HG02943 (cell line): ENCODE measurements around the gene CPNE6.

Source experiments
- ATAC-seq: cut with Tn5 transposase; IDR thresholded peaks from one replicate; pipeline ENCODE4 v1.9.1; 2021; ENCODE audit warnings: mild to moderate bottlenecking, low read depth, moderate library complexity; ENCODE audit not compliant: unreplicated experiment

The CPNE6 gene

DNA sequence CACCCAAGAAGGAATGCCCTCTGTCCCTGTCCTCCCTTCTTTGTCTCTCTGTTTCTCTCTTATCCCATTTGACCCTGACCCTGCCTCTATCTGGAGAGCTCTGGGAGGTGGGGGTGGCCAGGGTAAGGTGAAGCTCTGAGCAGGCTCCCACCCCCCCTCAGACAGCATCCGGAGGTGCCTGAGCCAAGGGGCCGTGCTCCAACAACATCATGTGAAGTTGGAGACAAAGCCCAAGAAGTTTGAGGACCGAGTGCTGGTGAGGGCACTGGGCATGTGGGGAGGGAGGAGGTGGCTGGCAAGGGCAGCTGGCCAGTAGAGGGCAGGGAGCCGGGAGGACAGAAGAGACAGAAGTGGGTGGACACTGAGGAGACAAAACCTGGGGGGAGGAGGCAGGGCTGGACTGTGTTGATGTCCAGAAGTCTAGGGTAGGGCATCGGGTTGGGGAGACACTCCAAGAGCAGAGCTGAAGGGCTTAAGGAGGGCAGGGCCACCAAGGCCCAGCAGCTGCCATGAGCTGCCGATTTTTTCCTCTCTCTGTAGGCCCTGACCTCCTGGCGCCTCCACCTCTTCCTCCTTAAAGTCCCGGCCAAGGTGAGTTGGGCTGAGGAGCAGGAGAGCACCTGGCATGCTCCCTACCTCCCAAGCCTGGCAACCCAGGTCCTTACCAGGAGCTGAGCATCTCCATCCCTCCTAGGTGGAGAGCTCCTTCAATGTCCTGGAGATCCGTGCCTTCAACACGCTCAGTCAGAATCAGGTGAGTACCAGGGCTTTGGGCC, 17.6 kb upstream of the CPNE6 start:
- ATAC-seq = no peak

DNA sequence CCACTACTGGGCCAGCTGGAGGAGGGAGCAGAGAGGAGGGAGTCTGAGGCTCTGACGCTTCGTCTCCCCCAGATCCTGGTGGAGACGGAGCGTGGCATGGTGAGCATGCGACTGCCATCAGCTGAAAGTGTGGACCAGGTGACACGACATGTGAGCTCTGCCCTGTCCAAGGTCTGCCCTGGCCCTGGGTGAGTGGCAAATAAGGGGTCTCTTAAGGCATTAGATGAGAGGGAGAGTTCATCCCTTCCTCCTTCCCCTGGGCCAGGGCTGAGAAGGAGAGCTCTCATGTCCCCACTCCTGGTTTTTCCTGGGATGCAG, 17.1 kb upstream of the CPNE6 start:
- ATAC-seq = no peak

DNA sequence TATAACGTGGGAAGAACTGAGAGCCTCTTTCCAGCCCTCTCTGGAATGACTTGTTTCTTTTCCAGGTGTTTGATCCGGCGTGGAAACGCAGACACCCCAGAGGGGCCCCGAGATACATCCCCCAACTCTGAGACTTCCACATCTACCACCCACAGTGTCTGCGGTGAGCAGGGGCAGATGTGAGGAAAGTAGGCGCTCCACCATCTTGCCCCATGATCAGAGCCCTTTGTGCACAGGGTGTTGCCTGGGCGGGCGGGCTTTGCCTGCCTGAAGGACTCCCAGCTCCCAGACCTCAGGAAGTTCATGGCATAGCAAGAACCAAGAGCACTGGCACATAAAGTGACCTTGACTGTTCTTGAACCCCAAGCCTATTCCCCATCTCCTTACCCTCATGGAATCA, 16.7 kb upstream of the CPNE6 start:
- no peak for ATAC-seq

DNA sequence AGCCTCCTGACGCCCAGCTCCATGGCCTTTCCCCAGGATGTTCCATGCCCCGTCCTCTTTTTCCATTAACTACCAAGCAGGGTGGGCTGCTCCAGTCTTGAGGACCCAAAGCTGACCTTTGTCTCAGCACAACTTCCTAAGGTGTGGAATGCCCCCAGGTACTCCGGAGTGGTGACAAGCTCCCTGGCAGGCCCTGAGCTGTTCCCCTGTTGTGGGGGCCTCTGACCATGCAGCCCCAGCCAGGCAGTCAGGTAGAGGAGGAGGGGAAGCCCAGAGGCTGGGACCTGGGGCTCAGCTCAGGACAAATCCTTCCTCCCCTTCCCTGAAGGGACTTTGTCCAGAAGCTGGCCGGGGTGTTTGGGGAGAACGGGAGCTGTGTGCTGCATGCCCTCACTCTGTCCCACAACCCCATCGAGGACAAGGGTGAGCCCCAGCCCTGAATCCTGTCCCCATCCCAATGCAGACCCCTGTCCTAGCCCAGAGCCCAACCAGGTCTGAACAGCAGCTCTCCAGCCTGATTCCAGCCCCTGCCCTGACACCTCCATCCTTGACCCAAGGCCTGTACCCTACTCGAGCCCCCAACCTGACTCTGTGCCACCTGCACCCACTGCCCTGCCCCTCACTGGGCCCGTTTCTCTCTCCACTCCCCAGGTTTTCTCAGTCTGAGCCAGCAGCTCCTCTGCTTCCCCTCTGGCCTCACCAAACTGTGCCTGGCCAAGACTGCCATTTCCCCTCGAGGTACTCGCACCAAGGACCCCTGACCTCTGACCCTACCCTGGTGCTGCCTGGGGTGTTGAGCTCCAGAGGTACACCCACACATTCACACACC, 15.2 kb upstream of the CPNE6 start:
- ATAC-seq = no peak

DNA sequence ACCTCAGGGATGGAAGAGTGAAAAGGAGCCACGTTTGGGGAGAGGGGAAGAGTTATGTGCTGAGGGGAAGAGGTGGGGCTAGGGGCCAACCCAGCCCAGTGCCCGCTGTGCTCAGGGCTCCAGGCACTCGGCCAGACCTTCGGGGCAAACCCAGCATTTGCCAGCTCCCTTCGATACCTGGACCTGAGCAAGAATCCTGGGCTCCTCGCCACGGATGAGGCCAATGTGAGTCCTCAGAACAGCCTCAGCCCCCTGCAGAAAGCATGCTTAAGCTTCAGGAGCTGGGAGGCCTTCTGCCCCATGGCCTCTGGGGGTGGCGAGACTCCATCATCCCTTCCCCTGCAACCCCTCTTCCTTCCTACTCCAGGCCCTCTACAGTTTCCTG, 14.6 kb upstream of the CPNE6 start:
- ATAC-seq = no peak

DNA sequence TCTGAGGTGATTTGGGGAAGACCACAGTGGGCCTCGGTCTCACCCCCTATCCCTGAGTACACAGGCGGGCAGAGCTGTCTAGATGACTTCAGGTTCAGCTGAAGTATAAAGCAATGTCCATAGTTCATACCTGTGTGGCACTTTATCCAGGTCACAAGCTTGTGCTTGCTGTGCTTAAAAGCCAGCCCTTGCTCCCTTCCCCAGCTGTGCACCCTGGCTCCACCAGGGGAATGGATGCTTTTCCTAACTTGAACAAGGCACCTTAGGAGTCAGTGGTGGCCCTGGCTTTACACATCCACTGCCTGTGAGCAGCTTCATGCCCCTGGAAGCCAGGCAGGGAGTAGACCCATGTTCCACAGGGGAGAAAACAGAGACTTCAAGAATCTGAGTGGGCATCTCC, 14.1 kb upstream of the CPNE6 start:
- no peak for ATAC-seq

DNA sequence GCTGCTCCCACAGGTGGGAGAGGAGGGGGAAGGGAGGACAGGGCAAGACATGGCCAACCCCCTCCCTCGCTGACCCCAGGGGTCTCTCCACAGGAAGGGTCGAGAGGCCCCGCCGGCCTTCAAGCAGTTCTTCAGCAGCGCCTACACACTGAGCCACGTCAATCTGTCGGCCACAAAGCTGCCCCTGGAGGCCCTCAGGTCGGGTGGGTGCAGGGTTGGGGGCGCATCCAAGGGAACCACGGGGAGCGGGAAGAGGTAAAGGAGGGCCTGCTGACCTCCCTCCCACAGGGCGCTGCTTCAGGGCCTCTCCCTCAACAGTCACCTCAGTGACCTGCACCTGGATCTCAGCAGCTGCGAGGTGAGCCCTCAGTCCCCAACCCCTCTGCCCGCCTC, 13.5 kb upstream of the CPNE6 start:
- no peak for ATAC-seq

DNA sequence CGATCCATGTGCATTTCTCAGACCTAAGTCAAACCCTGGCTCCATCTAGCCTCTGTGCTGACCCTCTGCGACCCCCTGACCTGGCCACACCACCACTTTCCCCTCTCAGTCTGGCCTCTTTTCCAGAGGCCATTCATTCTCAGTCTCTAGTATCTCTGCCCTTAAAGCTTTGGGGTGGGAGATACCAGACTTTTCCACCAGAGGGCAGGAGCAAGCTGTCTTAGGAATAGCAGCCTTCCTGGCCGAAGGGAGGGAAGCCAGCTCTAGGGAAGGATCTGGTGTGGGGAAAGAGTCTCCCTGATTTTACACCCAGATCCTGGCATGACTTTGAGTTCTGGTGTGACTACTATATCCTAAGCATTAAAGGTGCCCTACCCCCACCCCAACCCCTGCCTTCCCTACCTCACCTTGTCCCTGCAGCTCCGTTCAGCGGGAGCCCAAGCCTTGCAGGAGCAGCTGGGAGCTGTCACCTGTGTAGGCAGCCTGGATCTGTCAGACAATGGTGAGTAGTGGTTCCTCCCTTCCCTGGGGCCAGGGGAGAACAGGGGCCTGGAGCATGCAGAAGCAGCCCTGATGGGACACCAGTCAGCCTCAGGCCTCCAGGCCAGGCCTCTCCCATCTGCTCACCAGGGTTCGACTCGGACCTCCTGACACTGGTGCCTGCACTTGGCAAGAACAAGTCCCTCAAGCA, 13.0 kb upstream of the CPNE6 start:
- no peak for ATAC-seq

DNA sequence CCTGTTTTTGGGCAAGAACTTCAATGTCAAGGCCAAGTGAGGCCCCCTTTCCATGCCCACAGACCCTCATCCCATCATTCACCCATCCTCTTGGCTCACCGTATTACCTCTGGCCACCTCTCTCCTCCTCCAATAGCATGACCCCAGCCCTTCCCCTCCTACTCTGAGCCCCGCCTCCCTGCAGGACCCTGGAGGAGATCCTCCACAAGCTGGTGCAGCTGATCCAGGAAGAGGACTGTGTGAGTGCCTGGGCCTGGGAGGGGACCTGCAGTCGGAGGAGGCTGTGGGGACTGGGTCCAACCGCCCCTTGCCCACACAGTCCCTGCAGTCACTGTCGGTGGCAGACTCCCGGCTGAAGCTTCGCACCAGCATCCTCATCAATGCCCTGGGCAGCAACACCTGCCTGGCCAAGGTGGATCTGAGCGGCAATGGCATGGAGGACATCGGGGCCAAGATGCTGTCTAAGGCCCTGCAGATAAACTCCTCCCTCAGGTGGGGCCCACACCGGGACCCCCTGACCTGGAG, 12.3 kb upstream of the CPNE6 start:
- no peak for ATAC-seq

DNA sequence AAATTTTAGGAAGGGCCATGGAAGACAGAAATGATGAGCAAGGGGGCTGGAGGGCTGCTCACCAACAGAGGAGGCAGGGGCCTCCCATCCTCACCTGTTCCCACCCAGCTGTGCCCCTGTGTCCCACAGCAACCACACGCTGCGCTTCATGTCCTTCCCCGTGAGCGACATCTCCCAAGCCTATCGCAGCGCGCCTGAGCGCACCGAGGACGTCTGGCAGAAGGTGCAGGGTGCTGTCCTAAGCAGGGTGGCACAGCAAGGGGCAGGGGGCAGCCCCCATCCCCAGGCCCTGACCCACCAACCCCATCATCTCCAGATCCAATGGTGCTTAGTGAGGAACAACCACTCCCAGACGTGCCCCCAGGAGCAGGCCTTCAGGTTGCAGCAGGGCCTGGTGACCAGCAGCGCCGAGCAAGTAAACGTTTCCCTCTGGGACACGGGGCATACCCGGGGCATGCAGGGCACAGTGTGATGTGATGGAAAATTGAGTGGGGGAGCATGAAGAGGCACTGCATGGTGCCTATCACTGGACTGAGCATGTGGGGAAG, 11.4 kb upstream of the CPNE6 start:
- ATAC-seq = no peak

DNA sequence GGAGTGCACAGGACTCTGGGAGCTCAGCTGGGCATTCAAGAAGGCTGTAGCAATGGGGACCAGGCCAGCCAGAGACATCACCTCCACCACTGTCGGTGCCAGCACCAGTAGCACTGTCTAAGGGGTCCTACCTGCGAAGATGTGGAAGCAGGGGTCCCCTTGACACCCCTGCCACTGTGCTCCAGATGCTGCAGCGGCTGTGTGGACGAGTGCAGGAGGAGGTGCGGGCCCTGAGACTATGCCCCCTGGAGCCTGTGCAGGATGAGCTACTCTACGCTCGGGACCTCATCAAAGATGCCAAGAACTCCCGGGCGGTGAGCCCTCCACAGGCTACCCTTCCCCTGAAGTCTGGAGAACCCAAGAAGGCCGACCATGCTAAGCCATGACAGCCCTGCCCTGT, 10.9 kb upstream of the CPNE6 start:
- no peak for ATAC-seq

DNA sequence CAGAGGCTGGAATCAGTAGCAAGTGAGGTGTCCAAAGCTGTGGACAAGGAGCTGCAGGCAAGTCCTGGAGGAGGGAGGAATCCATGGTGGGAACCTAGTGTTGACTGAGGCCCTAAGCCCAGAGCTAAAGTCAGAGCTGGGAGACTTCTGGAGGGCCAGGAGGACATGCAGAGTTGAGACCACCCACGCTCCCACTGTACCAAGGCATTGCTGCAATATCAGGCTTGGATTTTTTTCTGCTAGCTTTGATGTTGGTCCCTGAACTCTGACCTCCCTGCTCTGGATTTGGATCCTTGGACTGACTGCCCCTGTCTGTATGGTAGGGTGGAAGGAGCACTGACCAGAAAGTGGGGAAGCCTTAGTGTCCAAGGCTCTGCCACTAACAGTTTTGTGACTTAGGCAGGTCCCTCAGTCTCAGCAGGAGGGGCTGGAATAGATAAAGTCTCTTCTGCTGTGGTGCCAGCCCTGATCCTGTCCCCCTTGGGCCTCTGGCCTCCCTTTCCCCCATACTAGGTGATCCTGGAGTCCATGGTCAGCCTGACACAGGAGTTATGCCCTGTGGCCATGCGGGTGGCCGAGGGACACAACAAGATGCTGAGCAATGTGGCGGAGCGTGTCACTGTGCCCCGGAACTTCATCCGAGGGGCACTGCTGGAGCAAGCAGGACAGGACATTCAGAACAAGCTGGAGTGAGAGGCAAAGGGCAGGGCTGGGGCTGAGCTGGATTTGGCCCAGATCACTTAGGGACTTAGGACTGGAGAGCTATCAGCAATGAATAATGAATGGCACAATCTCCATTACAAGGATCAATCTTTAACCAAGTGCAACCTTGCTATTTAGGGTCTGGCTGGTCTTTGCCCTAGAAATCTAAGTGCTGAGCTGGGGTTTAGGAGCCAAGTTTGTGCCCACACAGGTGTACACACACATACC, 10.1 kb upstream of the CPNE6 start:
- no peak for ATAC-seq

DNA sequence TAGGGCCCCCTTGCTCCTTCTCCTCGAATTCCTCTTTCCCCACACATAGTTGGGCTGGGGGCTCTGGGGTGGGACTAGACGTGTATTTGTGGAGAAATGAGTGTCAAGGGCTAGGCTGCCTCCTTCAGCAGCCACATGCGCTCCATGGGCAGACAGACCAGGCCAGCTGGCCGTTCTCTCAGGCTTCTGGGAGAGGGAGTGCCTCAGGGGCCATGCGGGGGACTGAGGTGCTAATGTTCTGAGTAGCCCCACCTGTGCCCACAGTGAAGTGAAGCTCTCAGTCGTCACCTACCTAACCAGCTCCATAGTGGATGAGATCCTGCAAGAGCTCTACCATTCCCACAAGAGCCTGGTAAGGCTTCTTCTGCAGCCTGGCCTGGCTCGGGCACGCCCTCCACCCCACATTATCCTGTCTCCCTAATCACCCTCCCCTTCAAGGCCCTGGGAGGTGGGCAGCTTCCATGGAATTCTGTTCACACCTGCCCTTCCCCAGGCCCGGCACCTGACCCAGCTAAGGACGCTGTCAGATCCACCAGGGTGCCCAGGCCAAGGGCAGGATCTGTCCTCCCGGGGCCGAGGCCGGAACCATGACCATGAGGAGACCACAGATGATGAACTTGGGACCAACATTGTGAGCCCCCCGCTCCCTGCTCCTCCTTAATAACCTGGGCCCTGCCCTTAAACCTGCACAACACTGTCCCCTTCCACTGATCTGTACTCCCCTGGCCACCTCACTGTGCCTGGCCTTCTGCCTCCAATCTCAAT, 9.0 kb upstream of the CPNE6 start:
- ATAC-seq = no peak

DNA sequence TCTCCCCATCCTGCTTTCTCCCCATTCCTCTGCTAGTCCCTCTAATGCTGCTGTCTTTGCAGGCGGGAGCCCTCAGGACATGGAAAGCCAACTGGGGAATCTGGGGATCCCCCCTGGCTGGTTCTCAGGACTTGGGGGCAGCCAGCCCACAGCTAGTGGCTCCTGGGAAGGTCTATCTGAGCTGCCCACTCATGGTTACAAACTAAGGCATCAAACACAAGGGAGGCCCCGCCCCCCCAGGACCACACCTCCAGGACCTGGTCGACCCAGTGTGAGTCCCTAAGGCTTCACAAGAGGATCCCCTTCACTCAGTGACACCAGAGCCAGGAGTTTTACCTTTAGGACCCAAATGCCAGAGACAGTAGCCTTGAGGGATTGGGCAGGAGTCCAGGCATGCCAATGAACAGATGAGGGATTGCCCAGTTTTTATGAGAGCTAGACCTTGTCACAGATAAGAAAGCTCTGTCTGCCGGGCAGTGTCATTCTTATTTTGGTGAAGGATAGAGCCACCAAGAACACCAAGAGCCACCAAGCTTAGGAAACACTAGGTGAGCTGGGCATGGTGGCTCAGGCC, 8.0 kb upstream of the CPNE6 start:
- ATAC-seq = no peak

DNA sequence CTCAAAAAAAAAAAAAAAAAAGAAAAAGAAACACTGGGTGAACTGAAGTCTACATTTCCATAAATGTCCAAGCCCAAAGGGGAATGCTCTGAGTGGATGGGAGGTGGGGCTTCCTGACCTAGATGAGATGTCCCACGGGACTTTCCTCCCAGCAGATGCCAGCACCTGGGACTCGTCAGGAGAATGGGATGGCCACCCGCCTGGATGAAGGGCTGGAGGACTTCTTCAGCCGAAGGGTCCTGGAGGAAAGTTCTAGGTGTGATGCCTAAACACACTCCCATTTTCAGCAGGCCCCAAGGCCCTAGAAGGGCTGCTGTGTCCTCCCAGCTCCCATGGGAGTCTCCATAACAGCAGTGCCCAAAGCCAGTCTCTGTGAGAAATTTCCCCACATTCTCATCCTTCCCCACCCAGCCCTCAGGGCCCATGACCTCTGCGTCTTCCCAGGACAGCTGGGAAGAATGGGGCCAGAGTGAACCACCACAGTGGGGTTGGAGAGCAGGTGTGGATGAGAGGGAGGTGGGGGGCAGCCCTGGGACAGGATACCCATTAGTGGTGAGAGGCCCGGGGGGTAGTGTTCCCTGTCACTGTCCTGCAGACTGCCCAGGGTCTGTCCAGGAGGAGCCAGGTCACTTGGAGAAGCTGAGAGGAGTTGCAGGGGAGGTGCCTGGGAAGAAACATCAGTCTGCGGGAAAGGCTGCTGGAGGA, 7.1 kb upstream of the CPNE6 start:
- ATAC-seq = no peak

DNA sequence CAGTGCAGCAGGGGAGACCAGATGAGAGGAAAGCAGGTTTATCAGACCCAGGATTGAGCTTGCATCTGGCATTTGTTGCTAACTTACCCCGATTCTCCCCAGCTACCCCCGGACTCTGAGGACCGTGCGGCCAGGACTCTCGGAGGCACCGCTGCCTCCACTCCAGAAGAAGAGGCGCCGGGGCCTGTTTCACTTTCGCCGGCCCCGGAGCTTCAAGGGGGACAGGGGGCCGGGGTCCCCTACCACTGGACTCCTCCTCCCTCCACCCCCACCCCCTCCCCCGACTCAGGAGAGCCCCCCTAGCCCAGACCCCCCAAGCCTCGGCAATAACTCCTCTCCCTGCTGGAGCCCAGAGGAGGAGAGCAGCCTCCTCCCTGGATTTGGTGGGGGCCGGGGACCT, 6.5 kb upstream of the CPNE6 start:
- ATAC-seq = no peak

DNA sequence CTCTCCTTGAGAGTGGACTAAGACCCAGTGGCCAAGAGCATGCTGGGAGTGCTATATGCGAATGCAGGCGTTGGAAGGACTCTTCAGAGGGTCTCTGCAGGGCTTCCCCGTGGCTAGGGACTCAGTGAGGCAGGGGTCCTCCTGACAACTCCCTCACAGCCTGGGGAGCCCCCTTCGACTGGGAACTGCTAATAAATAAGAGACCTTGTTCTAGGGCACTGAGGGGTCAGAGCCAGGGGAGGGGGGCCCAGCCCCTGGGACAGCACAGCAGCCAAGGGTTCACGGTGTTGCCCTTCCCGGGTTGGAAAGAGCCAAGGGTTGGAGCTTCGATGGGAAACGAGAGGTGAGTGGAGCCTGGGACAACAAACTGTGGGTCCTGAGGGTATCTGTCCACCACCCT, 6.0 kb upstream of the CPNE6 start:
- no peak for ATAC-seq

DNA sequence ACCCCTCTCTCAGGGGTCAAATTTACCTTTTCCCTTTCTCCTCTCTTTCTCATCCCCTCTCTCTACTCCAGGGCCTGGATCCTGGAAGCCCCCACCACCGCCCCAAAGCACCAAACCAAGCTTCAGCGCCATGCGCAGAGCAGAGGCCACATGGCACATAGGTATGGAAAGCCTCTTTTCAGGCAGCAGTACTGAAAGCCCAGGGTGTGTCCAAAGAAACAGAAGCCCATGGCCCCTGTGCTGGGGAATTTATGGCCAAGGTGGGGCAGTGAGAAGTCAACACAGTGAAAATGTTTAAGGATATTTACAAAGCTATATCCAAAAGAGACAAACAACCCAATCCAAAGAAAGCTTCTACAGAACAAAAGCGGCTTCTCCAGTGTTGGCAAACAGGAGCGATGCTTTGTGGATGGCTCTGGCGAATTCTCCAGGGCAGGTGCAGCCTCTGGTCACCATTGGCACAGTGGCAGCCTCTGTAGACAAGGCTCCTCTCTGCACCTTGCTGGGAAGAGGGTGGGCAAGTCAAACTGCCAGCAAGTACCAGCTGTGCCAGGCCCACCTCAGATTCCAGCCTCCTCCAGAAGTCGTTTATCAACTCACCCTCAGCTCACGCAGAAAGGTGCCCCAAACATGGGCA, 4.7 kb upstream of the CPNE6 start:
- no peak for ATAC-seq
